Measurements from ENCODE around the gene MYH6.
"Not testable (repeated sequence)": the region's sequence is repeated elsewhere in the genome, so short reads cannot be mapped to it uniquely, and the experiment has no call there.

Gene MYH6

DNA sequence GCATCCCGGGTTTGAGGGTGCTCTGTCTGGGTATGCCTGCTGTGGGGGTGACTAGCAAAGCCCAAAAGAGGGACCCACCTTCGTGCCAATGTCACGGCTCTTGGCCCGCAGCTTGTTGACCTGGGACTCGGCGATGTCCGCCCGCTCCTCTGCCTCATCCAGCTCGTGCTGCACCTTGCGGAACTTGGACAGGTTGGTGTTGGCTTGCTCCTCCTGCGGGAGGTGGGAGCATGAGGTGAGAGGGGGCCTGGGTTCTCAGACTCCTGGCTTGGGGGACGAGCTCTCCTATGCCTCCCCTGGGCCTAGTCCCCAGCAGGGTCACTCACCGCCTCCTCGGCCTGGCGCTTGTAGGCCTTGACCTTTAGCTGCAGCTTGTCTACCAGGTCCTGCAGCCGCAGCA, 5.6 kb upstream of the MYH6 start:
- no peak for DNase-seq

DNA sequence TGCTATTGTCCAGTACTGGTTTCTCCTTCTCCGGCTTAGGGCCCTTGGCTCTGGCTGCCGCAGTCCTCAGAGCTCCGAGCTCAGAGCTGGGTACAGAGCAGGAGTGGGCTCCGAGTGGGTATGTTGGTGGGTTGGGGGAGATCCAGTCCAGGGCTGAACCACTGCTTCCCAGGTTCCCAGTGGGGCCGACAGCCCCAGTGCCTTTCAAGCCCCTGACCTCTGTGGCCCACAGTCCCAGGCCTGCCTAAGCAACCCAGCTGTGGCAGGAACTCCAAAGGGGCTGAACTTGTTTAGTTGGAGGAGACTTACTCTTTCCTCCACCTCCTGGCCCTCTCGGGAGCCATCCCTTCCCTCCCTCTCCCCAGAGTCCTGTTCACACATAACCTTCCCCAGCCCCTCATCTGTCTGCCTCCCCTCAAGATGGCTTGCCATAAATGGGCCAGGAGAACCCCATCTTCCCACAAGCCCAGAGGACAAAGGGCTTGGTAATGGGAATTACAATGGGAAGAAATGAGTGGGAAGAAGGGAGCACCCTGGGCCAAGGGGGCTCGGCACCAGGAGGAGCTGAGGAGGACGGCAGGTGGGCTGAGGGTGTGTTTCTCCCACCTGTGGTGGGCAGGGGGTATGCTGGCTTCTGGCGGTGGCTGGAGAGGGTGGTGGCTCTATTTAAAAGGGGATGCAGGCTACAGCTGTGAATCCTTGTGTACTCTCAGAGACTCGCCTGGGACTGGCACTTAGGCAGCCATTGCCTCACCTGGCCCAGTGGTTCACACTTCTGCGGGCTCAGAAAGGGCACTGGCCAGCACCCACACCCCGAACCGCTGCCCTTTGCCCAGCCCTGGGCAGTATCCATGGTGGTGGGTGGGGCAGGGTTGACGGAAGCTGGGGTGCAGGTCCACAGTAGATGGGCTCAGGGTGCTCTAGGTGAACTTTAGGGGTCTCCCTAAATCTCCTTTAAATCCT, 3.8 kb upstream of the MYH6 start:
- DNase-seq, result no peak

DNA sequence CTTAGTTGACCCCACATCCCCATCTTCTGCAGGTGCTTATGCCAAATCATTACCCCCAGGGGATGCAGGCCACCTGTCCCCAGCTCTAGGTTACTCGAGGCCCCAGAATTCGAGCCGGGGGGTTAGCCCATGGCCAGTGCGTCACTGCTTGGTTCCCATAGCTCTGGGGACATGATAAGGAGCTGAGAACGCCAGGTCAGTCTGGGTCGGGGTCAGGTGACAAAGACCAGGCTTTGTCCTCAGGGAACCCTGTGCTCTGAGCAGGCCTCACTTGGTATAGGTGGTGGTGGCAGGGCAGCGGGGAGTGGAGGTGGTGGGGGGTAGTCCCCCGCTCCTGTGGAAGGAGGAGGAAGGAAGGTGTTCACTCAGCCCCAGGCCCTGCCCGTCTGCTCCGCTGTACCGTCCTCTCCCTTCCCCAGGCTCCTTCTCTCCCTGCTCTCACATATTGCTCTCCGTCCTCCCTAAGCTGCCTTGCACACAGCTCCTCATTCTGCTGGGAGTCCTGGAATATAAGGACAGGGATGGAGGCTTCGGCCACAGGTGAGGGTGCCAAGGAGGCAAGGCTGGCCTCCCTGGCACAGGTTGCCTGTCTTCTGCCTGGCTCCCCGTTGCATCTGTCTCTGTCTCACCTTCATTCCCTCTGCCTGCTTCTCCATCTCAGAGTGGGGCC, 2.0 kb upstream of the MYH6 start:
- no peak for DNase-seq

DNA sequence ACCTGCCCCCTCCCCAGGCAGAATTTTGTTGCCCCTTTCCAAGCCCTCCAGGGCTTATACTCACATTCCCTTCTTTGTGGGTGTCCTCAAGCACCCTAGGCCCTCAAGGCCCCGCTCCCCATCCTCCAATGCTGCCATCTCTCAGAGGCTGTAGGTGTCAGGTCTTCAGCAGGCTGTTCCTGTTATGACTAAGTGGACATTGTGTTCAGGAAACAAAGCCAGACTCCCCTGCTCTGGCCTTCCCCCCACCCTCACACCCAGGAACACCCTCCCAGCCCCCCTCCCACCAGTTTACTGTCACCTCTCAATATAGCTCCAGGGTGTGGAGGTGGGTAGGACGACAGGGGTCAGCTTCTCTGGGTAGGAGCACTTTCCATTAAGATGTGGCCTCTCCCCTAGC, 1.4 kb upstream of the MYH6 start:
- DNase-seq, result no peak

DNA sequence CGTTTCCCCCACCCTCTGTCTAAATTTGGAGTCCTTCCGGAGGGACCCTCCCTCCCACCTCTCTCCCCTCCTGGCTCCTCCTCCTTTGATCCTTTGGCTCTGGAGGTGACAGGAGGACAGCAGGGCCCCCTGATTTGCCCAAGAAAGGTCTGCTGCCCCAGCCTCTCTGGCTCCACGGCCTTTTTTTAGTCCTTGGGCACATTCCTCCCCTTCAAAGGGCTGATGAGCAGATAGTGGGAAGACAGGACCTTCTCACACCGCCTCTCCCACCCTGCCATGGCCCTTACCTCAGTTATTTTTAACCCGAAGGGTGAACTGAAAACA, 196 bp upstream of the MYH6 start:
- no peak for DNase-seq

DNA sequence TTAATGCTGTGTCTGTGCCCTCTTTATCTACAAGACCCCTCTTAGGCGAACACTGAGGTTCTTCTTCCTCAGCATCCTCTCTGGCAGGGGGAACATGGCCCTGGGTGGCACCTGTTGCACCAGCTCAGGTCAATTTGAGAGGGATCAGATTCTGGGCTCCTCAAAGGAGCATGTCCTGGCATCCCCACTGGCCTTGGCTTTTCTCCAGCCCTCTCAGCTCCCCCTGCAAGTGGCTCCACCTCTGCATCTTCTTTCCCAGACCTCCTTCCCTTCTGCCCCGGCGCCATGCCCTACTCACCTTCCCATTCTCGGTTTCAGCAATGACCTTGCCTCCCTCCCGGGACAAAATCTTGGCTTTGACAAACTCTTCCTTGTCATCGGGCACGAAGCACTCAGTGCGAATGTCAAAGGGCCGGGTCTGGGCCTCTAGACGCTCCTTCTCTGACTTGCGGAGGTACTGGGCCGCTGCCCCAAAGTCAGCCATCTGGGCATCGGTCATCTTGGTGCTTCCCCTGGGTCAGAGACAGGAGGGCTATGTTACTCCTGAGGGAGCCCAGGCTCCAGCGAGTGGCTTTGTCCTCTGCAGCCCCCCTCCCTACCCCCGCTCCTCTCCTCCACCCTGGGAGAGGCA, 1.2 kb downstream of the MYH6 start:
- no peak for DNase-seq

DNA sequence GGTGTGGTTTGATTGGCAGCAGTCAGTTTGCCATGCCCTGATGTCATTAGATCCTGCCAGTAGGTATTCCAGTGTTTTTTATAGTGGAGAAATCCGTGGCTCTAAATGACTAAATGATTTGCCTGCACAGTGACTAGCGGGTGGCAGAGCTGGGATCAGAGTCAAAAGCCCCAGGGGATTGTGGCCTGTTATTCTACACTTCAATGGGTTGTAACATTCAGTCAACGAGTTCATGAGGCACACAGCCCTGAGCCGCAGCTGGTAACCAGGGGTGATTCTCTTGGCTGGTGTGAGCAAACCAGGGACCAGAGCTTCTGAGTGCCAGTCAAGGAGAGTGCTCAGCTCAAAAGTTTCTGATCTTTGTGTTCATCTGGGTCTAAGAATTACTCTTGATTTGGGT, 1.8 kb downstream of the MYH6 start:
- peak in 1 of 2 experiments; percentile 65 for DNase-seq

DNA sequence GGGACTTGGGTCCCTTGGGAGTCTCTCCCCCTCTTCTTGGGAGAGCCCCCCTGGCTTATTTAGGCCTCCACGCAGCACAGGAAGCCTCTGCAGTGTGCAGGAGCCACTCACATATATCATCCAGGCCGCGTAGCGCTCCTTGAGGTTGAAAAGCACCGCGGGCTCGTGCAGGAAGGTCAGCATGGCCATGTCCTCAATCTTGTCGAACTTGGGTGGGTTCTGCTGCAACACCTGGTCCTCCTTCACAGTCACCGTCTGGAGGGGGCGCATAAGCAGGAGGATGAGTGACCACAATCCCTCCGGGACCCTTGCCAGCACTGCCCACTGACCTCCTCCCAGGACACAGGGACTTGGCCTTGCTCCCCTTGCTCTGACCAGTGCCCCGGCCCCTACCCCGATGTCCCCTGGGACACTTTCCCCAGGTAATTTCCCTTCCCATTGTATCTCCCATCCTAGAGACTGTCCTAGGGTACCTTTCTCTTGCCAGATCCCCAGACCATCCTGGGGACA, 2.5 kb downstream of the MYH6 start:
- no peak for DNase-seq

DNA sequence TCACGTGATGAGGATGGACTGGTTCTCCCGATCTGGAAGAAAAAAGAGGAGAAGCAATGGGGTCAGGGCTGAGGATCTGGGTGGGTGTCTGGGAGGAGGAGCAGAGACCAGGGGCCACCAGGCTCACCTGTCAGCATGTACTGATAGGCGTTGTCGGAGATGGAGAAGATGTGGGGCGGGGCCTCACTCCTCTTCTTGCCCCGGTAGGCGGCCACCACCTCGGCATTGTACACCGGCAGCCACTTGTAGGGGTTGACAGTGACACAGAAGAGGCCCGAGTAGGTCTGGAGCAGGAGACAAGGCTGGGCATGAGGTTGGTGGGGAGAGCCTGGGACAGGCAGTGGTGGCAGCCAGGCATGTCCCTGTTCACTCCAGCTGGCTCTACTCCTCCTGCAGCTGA, 3.0 kb downstream of the MYH6 start:
- no peak for DNase-seq

DNA sequence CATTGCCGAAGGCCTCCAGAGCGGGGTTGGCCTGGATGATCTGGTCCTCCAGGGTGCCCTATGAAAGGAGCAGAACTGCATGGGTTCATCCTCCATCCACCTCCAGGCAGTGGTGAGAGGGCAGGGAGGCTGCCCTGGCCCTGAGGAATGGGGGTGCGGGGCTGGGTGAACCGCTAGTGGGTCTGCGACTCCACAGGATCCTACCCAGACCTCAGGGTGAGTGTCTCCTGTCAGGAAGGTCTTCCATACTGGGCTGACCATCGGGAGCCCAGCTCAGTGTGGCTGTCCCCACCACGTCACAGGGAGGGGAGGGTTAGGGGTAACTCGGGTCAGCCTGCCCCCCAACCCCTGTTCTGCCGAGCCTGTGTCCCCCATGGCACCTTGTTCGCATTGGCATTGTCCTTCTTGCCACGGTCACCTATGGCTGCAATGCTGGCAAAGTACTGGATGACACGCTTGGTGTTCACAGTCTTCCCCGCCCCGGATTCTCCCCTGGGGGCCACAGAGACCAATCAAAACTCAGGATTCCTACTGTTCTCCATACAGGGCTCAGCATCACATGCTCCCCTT, 3.7 kb downstream of the MYH6 start:
- no peak for DNase-seq

DNA sequence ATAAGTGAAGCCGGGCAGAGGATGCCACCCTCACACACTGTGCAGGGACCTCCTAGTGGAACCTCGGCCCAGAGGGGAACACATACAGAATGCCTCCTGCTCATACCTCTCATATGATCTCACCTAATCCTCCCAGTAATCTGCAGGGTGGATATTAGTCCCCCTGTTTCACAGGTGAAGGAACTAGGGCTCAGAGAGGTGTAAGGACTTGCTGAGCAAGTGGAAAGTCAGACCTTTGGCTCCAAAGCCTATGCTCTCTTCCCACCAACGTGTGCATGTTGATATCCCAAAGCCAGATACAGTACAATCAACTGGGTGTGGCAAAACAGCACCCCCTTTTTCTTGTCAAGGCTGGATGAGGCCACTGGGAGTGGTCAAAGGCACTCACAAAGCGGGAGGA, 4.2 kb downstream of the MYH6 start:
- DNase-seq, result no peak

DNA sequence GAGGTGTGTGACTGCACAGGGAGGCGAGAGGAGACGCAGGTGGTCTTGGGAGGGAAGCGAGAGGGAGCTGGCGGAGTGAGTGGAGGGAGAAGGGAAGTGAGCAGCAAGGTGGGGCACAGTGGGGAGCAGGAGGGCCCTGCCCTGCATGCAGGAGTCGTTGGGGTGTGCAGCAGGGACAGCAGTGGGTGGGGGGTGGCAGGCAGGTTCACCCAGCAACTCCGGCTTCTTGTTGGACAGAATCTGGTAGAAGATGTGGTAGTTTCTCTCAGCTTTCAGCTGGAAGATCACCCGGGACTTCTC, 5.0 kb downstream of the MYH6 start:
- no peak for DNase-seq

DNA sequence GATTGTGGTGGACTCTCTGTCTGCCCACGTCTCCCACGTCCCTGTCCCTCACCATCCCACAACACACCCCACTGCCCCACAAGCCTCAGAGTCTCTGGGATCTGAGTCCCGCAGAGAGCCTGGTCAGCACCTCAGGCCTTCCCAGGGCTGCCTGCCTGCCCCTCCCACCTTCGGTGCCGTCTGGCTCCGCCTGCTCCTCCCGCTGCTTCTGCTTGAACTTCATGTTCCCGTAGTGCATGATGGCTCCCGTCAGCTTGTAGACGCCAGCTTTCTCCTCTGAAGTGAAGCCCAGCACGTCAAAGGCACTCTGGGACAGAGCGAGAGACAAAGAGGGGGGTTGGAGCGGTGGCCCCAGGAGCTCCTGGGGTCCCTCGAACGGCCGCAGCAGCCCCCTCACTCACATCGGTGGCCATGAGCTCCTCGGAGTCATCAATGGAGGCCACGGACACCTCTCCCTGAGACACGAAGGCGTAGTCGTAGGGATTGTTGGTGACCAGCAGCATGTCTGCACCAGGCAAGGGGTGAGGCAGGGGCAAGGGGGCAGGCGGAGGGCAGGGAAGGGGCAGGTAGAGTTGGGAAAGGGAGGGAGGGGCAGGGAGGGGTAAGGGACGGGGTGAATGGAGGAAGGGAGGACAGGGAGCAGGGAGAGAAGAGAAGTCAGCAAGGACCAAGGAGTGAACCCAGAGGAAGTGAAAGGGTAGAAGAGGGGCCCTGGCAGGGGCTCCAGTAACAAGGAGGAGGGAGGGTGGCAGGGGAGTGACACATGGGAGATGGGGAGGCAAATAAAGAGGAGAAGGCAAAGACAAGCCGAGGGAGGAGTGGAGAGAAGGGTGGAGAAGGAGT, 5.6 kb downstream of the MYH6 start:
- peak in 1 of 2 experiments; percentile 10 for DNase-seq

DNA sequence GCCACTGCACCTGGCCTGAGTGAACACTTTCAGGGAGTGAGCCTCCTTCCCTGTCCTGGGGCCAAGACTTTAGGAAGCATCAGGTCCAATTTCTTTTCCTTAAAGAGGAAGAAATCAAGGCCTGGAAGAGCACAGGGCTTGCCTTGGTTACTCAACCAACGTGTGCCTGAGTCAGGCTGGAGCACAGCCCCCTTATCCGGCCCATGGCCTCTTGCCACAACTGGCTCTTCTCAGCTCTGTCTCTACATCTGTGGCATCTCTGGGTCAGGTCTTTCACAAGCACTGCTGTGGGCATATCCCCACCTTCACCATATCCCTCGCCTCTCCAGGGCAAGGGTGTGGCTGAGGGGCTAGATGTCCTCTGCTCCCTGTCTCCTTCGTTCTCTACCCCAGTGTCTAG, 6.8 kb downstream of the MYH6 start:
- no peak for DNase-seq

DNA sequence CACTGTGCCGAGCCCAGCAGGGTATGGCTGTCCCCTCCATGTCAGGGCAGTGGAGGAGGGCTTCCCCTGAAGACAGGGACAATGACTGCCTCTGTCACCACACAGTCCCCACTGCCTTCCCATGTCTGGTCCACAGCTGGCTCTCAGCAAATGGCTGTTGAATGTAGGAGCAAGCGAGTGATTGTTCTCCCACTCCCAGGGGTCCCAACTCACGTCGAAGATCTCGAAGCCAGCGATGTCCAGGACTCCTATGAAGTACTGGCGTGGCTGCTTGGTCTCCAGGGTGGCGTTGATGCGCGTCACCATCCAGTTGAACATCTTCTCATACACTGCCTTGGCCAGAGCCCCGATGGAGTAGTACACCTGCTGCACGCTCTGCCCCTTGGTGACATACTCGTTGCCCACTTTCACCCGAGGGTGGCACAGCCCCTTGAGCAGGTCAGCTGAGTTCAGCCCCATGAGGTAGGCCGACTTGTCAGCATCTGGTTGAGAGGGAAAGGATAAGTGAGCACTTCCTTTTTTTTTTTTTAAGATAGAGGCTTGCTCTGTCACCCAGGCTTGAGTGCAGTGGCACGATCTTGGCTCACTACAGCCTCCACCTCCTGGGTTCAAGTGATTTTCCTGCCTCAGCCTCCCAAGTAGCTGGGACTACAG, 7.5 kb downstream of the MYH6 start:
- DNase-seq, result not testable (repeated sequence)

DNA sequence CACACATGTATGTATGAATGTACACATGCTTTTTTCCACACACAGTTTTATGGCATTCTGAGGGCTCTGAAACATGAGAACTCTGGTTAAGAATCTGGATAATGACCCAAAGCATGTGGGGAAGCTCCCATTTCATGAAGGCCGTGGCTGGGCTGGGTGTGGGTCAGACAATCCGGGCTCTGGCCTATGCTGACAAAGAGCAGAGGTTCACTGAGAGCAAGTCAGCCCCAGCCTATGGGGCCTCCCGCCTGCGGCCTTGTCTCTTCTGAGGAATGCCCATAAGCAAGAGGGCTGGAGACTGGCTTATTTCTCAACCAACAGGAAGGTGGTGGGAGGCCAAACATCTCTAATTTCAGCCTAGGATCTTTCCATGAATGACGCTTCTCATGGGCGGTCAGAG, 8.5 kb downstream of the MYH6 start:
- no peak for DNase-seq

DNA sequence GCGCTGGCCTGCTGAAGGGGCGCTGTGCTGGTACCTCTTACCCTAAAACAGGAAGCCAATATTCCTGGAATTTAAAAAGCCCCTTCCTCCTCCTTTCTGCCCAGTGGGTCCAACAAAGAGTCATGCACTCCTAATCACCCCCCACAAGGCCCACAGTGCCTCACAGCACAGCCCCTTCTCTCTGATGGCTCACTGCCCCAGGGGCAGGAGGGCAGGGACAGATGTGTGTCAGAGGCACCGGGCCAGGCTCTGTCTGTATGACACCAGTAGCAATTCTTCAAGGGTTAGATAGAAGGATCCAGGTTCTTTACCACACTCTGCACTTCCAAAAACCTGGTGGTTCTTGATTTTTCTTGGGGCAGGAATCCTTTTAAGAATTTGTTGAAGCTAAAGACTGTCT, 8.9 kb downstream of the MYH6 start:
- DNase-seq, result no peak

DNA sequence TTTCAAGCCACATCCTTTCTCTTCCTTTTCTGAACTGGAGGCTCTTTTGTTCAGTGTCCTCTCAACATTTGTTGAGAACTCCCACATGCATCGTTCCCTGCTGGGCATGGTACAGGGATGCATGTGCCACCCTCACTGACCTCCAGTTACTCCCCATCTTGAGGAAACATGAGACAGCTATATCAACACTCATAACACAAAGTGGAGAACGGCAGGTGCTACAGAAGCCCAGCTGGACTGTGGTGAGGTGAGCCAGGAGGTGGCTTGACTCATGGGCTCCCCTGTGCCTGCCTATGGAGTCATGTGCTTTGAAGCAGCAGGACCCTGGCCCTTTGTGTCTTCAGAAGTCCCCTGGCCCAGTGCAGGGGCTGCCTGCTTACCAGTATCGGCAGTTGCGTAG, 9.7 kb downstream of the MYH6 start:
- no peak for DNase-seq

DNA sequence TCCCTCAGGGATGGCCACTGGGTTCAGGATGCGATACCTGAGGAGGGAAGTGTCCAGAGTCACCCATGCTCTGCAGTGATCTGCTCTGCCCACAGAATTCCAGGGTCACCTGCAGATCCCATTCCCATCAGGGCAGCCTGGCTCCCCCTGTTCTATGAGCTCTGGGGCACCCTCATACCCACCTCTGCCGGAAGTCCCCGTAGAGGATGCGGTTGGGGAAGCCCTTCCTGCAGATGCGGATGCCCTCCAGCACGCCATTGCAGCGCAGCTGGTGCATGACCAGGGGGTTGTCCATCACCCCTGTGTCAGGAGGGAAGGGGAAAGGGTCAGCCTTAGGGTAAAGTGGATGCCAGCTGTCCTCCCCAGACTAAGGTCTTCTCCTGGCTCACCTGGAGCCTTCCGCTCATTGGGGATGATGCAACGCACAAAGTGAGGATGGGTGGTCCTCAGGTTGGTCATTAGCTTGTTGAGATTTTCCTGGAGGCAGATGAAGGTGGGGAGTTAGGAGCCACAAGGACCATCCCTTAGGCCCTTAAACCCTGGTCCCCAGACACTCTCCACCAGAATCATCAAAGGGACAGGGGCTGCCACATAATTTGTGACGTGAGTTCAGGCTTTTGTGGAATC, 11.2 kb downstream of the MYH6 start:
- no peak for DNase-seq

DNA sequence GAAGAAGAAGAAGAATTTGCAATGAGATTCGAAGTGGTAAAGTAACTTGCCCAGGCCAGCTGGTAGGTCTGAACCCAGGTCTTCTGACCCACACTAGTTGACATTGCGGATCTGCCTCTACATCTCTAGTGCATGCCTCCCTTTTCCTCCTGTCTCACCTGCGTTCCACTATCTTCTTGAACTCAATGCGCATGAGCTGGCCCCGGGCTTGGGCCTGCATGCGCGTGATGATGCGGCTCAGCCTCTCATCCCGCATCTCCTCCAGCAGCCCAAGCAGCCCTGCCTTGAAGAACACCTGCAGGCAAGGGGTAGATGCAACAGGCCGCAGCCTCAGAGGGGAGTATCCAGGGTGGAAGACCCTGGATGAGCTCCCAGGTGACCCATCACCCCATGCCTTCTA, 11.9 kb downstream of the MYH6 start:
- DNase-seq, result no peak

DNA sequence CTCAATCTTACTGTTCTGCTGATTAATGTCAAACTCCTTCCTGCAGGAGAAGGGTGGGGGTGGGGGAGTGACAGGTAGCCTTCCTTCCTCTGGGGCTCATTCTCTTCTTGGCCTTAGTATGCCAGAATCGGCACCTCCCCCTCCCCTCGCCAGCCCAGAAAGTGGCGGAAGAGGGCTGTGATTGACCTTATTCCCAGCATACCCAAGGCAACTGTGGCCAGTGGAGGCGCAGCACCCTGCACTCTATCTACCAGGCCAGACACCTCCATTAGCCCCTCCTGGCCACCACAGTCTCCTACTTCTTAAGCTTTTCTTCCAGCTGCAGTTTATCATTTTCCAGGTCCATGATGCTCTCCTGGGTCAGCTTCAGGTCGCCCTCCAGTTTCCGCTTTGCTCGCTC, 15.5 kb downstream of the MYH6 start:
- DNase-seq, result no peak

DNA sequence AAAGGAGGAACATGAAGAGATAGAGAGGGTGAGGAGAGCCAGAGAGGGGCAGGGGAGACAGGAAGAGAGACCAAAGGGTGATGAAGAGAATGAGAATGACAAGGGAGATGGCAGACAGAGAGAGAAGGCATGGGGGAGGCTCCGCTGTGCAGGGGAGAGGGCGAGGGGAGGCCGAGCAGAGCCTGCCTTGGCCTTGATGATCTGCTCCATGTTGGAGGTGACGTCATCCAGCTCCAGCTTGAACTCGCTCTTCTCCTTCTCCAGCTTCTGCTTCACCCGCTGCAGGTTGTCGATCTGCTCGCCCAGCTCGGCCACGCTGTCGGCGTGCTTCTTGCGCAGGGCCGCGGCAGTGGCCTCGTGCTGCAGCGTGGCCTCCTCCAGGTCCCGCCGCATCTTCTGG, 18.2 kb downstream of the MYH6 start:
- not testable (repeated sequence) for DNase-seq
